Suprapubic skin (tissue), 4 donors: ENCODE results near the gene HSPA4L. TPM values are rescaled to one million over a fixed set of nuclear protein-coding genes. Genes with fewer than 3 reads are reported as not detected.

Experiments used
- DNase-seq, 2 donors: peaks; one replicate each; pipeline ENCODE4 v3.0.0-alpha.2; 2019; ENCODE audit warnings: low spot score in 2 of 2
- H3K27ac ChIP-seq: fragments of 200-600 bp; sonication (generic); one replicate; pipeline ENCODE4 v1.5.1; 2019
- H3K27me3 ChIP-seq: fragments of 200-600 bp; sonication (generic); one replicate; pipeline ENCODE4 v1.5.1; 2019
- H3K36me3 ChIP-seq: fragments of 200-600 bp; sonication (generic); one replicate; pipeline ENCODE4 v1.5.1; 2019
- H3K4me1 ChIP-seq: fragments of 200-600 bp; sonication (generic); one replicate; pipeline ENCODE4 v1.5.1; 2019
- H3K4me3 ChIP-seq: fragments of 200-600 bp; sonication (generic); one replicate; pipeline ENCODE4 v1.5.1; 2019; ENCODE audit warnings: mild to moderate bottlenecking
- H3K9me3 ChIP-seq: fragments of 200-600 bp; sonication (generic); one replicate; pipeline ENCODE4 v1.5.1; 2019
- EP300 ChIP-seq: sonication (generic); formaldehyde crosslinking; IDR thresholded peaks from one replicate; pipeline ENCODE4 v1.6.1; 2017; ENCODE audit warnings: antibody characterized with exemption
- POLR2A ChIP-seq, 2 donors: fragments of 450-650 bp; IDR thresholded peaks; one replicate each; pipeline ENCODE4 v1.6.1; 2017; ENCODE audit warnings: antibody characterized with exemption in 2 of 2, mild to moderate bottlenecking in 2 of 2, moderate library complexity in 2 of 2
- POLR2AphosphoS5 ChIP-seq, 3 donors: sonication (generic); formaldehyde crosslinking; IDR thresholded peaks; one replicate each; pipeline ENCODE4 v1.6.1; 2017; ENCODE audit warnings: antibody characterized with exemption in 3 of 3
- WGBS: methylation state at CpG from one replicate; pipeline ENCODE4 v1.1.5; 2018; 5-methylcytosine and 5-hydroxymethylcytosine counted together
- total RNA-seq, 4 donors: library from RNA; depleted of rRNA; stranded (reverse); fragments of >200 nt; gene quantifications; one replicate each; pipeline ENCODE4 v1.1.0, GENCODE V29; 2016
- TF ChIP-seq, protein P1 (sequence below), 2 donors: fragments of 200-600 bp in 1 of 2; fragments of 450-650 bp in 1 of 2; sonication (generic) in 1 of 2; IDR thresholded peaks; one replicate each; pipeline ENCODE4 v1.5.1; 2016 to 2019; ENCODE audit warnings: antibody characterized with exemption in 2 of 2, mild to moderate bottlenecking in 1 of 2, moderate library complexity in 1 of 2

HSPA4L gene
- total RNA-seq, 4 donors from 2014 or later = 17.8 to 22.2 (median 19.6) TPM

DNA sequence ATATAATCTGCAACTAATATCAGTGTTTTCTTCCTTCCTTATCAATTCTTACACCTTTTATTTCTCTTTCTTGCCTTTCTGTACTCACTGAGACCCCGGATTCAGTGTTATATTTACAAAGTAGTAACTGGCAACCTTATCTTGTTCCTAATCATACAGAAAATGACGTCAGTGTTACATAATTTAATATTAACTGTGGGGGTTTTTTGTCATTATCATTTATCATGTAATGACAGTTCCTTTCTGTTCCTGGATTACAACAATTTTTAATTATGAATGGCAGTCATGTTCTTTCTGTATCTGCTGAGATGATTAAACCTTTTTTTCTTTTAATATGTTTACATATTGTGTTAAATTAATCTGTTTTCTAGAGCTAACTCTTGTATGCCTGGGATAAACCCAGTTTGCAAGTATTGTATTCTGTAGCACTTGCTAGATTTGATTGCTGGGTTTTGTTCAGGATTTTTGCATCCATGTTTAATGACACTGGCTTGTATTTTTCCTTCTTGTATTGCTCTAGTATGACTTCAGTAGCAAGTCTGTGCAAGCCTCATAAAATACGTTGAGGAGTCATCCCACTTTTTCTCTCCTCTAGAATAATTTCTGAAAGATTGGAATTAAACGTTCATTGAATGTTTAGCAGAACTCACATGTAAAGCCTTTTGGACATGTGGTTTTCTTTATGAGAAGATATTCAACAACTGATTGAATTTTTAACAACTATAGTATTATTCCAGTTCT lies 10.4 kb upstream of the HSPA4L start:
- TF ChIP-seq EP300 (no peak), POLR2AphosphoS5 (IDR thresholded peaks at IDR 0.05) (no peak), POLR2A (IDR thresholded peaks at IDR 0.05) (no peak)
- TF ChIP-seq, protein P1, sequence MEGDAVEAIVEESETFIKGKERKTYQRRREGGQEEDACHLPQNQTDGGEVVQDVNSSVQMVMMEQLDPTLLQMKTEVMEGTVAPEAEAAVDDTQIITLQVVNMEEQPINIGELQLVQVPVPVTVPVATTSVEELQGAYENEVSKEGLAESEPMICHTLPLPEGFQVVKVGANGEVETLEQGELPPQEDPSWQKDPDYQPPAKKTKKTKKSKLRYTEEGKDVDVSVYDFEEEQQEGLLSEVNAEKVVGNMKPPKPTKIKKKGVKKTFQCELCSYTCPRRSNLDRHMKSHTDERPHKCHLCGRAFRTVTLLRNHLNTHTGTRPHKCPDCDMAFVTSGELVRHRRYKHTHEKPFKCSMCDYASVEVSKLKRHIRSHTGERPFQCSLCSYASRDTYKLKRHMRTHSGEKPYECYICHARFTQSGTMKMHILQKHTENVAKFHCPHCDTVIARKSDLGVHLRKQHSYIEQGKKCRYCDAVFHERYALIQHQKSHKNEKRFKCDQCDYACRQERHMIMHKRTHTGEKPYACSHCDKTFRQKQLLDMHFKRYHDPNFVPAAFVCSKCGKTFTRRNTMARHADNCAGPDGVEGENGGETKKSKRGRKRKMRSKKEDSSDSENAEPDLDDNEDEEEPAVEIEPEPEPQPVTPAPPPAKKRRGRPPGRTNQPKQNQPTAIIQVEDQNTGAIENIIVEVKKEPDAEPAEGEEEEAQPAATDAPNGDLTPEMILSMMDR (IDR thresholded peaks at IDR 0.05) = no peak
- H3K9me3 ChIP-seq = no peaks in the 10 kb centered on the region
- no peaks in the 10 kb centered on the region for H3K27me3 ChIP-seq
- H3K4me3 ChIP-seq = no peak overlapping the region
- no peaks in the 10 kb centered on the region for H3K36me3 ChIP-seq
- WGBS = 37% methylated on average over 4 of the region's 4 CpGs
- no peak for DNase-seq
- H3K4me1 ChIP-seq = no peaks in the 10 kb centered on the region
- H3K27ac ChIP-seq = no peak overlapping the region

DNA sequence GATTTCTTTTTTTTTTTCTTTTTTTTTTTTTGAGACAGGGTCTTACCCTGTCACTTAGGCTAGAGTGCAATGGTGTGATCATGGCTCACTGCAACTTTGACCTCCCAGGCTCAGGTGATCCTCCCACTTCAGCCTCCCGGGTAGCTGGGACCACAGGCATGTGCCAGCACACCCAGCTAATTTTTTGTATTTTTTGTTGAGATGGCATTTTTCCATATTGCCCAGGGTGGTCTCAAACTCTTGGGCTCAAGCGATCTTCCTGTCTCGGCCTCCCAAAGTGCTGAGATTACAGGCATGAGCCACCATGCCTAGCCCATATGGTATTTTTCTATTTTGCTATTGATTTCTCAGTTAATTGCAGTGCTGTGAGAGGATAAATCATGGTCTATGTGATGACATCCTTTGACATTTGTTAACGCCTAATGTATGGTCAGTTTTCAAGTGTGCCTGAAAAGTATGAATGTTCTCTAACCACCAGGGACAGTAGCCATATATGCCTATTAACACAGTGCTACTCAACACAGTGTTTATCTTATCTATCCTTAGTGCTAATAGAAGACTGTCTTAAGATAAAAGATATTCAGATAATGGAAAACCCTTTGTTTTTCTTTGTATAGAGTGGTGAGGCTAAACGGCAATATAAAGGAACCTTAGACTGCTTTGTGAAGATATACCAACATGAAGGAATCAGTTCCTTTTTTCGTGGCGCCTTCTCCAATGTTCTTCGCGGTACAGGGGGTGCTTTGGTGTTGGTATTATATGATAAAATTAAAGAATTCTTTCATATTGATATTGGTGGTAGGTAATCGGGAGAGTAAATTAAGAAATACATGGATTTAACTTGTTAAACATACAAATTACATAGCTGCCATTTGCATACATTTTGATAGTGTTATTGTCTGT lies 9.1 kb upstream of the HSPA4L start:
- Histone ChIP-seq H3K27me3 (no peaks in the 10 kb centered on the region), H3K36me3 (no peaks in the 10 kb centered on the region), H3K27ac (no peak overlapping the region), H3K4me3 (no peak overlapping the region), H3K4me1 (no peaks in the 10 kb centered on the region), H3K9me3 (no peaks in the 10 kb centered on the region)
- DNase-seq = no peak
- TF ChIP-seq POLR2A (IDR thresholded peaks at IDR 0.05) = no peak
- TF ChIP-seq, protein P1 (IDR thresholded peaks at IDR 0.05) = no peak
- 94% methylated on average over 10 of the region's 10 CpGs for WGBS

DNA sequence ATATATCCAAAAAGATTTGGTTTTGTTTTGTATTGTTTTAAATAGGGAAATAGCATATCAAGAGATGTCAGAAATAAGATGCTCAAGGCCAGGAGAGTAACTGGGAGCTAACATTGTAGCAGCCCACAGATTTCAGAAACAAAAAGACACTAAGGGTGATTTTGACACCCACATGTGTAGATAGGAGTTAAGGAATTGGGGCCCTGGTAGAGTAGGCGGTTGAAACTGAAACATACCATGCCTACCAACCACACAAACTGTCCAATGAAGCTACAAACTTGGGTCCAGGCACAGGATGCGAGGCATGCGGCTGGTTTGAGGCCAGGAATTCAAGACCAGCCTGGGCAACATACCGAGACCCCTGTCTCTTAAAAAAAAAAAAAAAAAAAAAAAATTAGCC lies 6.3 kb upstream of the HSPA4L start:
- 94% methylated on average over 4 of the region's 4 CpGs for WGBS

DNA sequence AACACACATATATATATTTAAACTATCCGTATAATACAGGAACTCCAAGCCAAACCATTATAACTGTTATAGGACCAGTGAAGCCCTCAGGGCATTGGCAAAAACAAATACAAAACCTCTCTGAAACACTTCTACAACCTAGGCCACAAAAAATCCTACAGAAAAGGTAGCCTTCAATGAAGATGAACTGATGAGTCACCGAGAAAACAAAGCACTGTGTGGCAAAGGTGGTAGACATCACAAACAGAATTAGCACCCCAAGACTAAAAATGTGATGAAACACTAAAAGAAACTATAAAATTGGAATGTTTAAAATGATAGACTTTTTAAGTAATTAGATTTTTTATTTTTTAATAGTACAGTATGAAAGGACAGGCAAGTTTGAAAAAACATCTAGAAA lies 5.5 kb upstream of the HSPA4L start:
- TF ChIP-seq, protein P1 (IDR thresholded peaks at IDR 0.05) = no peak
- TF ChIP-seq EP300 (no peak), POLR2A (IDR thresholded peaks at IDR 0.05) (no peak), POLR2AphosphoS5 (IDR thresholded peaks at IDR 0.05) (no peak)
- Histone ChIP-seq H3K36me3 (no peaks in the 10 kb centered on the region), H3K27me3 (no peaks in the 10 kb centered on the region), H3K4me3 (no peak overlapping the region), H3K9me3 (no peaks in the 10 kb centered on the region), H3K27ac (no peak overlapping the region), H3K4me1 (peaks cover 4% of the 10 kb centered on the region)
- no peak for DNase-seq
- 72% methylated on average over 2 of the region's 2 CpGs for WGBS

More for the DNA sequence above, 6.3 kb upstream of the HSPA4L start:
- no peak for TF ChIP-seq EP300
- TF ChIP-seq POLR2A (IDR thresholded peaks at IDR 0.05) = no peak
- TF ChIP-seq, protein P1 (IDR thresholded peaks at IDR 0.05) = no peak
- TF ChIP-seq POLR2AphosphoS5 (IDR thresholded peaks at IDR 0.05) = no peak
- no peak for DNase-seq
- H3K36me3 ChIP-seq = no peaks in the 10 kb centered on the region
- no peaks in the 10 kb centered on the region for H3K27me3 ChIP-seq
- no peaks in the 10 kb centered on the region for H3K9me3 ChIP-seq
- H3K4me3 ChIP-seq = no peak overlapping the region
- no peak overlapping the region for H3K27ac ChIP-seq
- no peaks in the 10 kb centered on the region for H3K4me1 ChIP-seq

DNA sequence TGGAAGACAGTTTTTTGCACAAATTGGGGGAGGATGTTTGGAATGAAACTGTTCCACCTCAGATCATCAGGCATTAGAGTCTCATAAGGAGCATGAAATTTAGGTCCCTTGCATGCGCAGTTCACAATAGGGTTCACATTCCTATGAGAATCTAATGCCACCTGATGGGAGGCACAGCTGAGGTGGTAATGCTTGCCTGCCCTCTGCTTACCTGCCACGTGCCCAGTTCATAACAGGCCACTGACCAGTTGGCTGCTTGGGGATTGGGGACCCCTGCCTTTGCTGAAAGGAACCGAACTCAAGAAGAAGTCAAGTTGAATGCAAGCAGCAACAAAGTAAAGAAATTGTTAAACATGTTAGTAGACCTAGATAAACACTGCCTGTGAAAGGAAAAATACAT lies 4.6 kb upstream of the HSPA4L start:
- WGBS = 80% methylated on average over 3 of the region's 3 CpGs
- no peak for DNase-seq
- Histone ChIP-seq H3K4me1 (peaks cover 7% of the 10 kb centered on the region), H3K27ac (no peak overlapping the region), H3K27me3 (no peaks in the 10 kb centered on the region), H3K9me3 (no peaks in the 10 kb centered on the region), H3K36me3 (no peaks in the 10 kb centered on the region), H3K4me3 (no peak overlapping the region)
- TF ChIP-seq EP300 = no peak
- no peak for TF ChIP-seq POLR2AphosphoS5 (IDR thresholded peaks at IDR 0.05)
